WERI-Rb-1 (cell line): ENCODE measurements around the gene C10orf143.

Experiments
- DNase-seq: peaks from one replicate; pipeline ENCODE4 v3.0.0-alpha.2; 2020
- H3K27ac ChIP-seq: fragments of 250-450 bp; sonication (Bioruptor Pico); 2 replicates; pipeline ENCODE4 v1.5.1; 2020; ENCODE audit warnings: mild to moderate bottlenecking, moderate library complexity
- H3K27me3 ChIP-seq: fragments of 250-450 bp; sonication (Bioruptor Pico); 2 replicates; pipeline ENCODE4 v1.5.1; 2021; ENCODE audit warnings: mild to moderate bottlenecking, low read depth, moderate library complexity; ENCODE audit not compliant: insufficient read depth, severe bottlenecking
- H3K36me3 ChIP-seq: fragments of 250-450 bp; sonication (Bioruptor Pico); 2 replicates; pipeline ENCODE4 v1.5.1; 2020; ENCODE audit warnings: mild to moderate bottlenecking, moderate library complexity
- H3K4me3 ChIP-seq: 2 replicates; pipeline ENCODE4 v1.5.1; 2011; ENCODE audit warnings: low read depth, mild to moderate bottlenecking, control low read depth, low read length
- H3K9me3 ChIP-seq: fragments of 250-450 bp; sonication (Bioruptor Pico); 2 replicates; pipeline ENCODE4 v1.5.1; 2021; ENCODE audit warnings: mild to moderate bottlenecking, moderate library complexity; ENCODE audit not compliant: severe bottlenecking
- CTCF ChIP-seq: IDR thresholded peaks from 2 replicates; pipeline ENCODE4 v1.5.1; 2011; ENCODE audit warnings: low read depth, mild to moderate bottlenecking, control low read depth, inconsistent platforms, low read length

The C10orf143 gene

DNA sequence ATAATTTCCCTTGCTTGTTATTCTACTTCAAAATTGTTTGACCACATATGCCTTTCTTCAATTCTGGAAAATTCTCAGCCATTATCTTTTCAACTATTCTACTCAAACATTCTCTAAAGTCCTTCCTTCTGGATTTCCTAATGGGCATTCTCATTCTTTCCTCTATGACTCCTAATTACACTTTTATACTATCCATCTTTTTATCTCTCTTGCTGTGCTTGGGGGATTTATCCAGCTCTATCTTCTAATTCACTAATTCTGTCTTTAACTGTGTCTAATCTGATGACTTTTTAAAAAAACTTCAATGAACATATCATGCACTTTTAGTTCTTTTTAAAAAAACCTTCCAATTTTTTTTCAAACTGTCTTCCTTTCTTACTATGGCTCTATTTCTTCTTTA lies 38.4 kb downstream of the C10orf143 start:
- Histone ChIP-seq H3K27ac (no peak overlapping the region), H3K4me3 (no peak overlapping the region), H3K9me3 (peaks cover 11% of the 10 kb centered on the region), H3K27me3 (no peaks in the 10 kb centered on the region), H3K36me3 (no peaks in the 10 kb centered on the region)
- DNase-seq = no peak
- TF ChIP-seq CTCF = no peak

DNA sequence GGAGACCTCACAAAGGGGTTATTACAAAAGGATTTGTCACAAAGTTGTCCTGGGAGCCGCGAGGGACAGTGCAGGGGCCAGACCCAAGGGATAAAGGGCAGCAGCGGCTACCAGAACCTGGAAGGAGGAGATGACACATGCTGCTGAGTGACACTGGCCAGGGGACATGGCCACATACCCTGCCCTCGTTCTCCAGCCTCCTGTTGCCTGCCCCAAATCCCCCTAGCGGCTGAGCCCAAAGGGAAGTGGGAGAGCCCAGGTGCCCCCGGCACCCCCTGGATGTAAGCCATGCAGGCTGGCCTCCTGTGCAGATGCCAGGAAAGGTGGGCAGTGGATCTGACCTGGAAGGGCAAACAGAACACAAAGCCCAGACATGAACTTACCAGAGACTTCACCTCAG lies 42.7 kb downstream of the C10orf143 start:
- no peaks in the 10 kb centered on the region for H3K36me3 ChIP-seq
- no peaks in the 10 kb centered on the region for H3K27me3 ChIP-seq
- no peak for TF ChIP-seq CTCF
- H3K4me3 ChIP-seq = no peak overlapping the region
- DNase-seq = no peak
- peaks cover 11% of the 10 kb centered on the region for H3K9me3 ChIP-seq
- H3K27ac ChIP-seq = no peak overlapping the region

GRCh38 chr10:130066743-130067142 lies 43.9 kb downstream of the C10orf143 start:
- no peak overlapping the region for H3K27ac ChIP-seq
- no peaks in the 10 kb centered on the region for H3K27me3 ChIP-seq
- no peak for DNase-seq
- peaks cover under 1% of the 10 kb centered on the region for H3K9me3 ChIP-seq
- no peak overlapping the region for H3K4me3 ChIP-seq
- TF ChIP-seq CTCF = no peak
- H3K36me3 ChIP-seq = no peaks in the 10 kb centered on the region

DNA sequence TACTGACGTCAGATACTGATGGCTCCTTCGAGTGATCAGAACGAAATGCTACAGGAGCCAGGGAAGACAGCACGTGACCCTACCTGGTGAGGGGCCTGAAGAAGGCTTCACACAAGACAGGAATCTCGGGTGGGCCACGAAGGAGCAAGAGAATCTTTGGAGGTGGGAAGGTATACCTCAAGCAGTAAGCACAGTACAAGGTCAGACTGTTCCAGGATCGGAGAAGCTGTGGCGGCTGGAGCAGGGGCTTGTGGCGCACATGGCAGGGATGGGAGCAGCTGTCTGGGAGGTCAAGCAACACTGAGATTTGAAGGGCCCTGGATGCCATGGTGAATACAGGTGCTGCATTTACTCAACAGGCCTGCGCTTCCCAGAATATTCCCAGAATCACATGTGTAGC lies 45.4 kb downstream of the C10orf143 start:
- Histone ChIP-seq H3K9me3 (no peaks in the 10 kb centered on the region), H3K4me3 (no peak overlapping the region), H3K27me3 (no peaks in the 10 kb centered on the region), H3K36me3 (no peaks in the 10 kb centered on the region), H3K27ac (no peak overlapping the region)
- no peak for DNase-seq
- TF ChIP-seq CTCF = no peak

- Histone ChIP-seq H3K4me3 (no peak overlapping the region), H3K9me3 (no peaks in the 10 kb centered on the region), H3K27ac (no peak overlapping the region), H3K36me3 (no peaks in the 10 kb centered on the region), H3K27me3 (no peaks in the 10 kb centered on the region)
- TF ChIP-seq CTCF = no peak
- no peak for DNase-seq
These were observed 45.8 kb downstream of the C10orf143 start for GRCh38 chr10:130064783-130065182.

DNA sequence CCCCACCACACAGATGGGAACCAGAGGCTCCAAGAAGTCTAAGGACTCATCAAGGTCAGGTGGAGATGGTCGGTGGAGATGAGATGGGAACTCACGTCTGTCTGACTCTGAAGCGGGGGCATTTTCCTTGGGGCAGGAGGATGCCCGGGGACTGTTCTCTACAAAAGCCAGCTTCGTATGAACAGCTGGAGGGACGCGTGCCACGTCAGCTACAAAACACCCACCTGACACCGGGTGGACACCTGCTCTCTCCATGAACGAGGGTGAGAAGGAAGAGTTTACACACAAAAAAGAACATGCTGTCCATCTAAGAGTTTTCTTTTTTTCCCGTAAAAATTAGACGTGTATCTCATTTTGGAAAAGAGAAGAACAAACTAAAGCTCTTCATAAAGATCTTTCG lies 47.7 kb downstream of the C10orf143 start:
- no peaks in the 10 kb centered on the region for H3K9me3 ChIP-seq
- no peak overlapping the region for H3K4me3 ChIP-seq
- no peaks in the 10 kb centered on the region for H3K36me3 ChIP-seq
- TF ChIP-seq CTCF = no peak
- H3K27ac ChIP-seq = no peak overlapping the region
- DNase-seq = no peak
- H3K27me3 ChIP-seq = no peaks in the 10 kb centered on the region
